Lower leg skin (tissue), 4 donors: Measurements from ENCODE around the gene DNASE1L1. TPM values are rescaled to one million over a fixed set of nuclear protein-coding genes. Genes with fewer than 3 reads are reported as not detected.

Source experiments
- DNase-seq, 2 donors: peaks; one replicate each; pipeline ENCODE4 v3.0.0-alpha.2; 2019; ENCODE audit warnings: low spot score in 2 of 2
- H3K4me3 ChIP-seq: fragments of 200-600 bp; sonication (generic); 2 replicates; pipeline ENCODE4 v1.5.1; 2017; ENCODE audit warnings: mild to moderate bottlenecking, low read depth; ENCODE audit not compliant: poor library complexity, severe bottlenecking
- CTCF ChIP-seq, 3 donors: fragments of 450-650 bp; IDR thresholded peaks; one replicate each; pipeline ENCODE4 v1.5.1; 2016; ENCODE audit warnings: antibody characterized with exemption in 3 of 3, mild to moderate bottlenecking in 3 of 3, moderate library complexity in 2 of 3
- POLR2A ChIP-seq, 2 donors: fragments of 450-650 bp; IDR thresholded peaks; one replicate each; pipeline ENCODE4 v1.6.1; 2016 to 2017; ENCODE audit warnings: antibody characterized with exemption in 2 of 2, mild to moderate bottlenecking in 1 of 2, moderate library complexity in 1 of 2
- WGBS, 2 donors: methylation state at CpG; one replicate each; pipeline ENCODE4 v1.1.5; 2018; 5-methylcytosine and 5-hydroxymethylcytosine counted together
- intact Hi-C: fragments of 100-400 bp; cut with DNase I; formaldehyde crosslinking; loops from one replicate; pipeline ENCODE4 v1.15.0; 2023; ENCODE audit warnings: low total_unique reads
- total RNA-seq, 4 donors: library from RNA; depleted of rRNA; stranded (reverse); fragments of >200 nt; gene quantifications; one replicate each; pipeline ENCODE4 v1.1.0, GENCODE V29; 2016

The DNASE1L1 gene
- total RNA-seq, 4 donors from 2014 or later: 10.5 to 28.5 (median 16.9) TPM

- intact Hi-C loops: no loop called here
- no peak for DNase-seq
- TF ChIP-seq CTCF (IDR thresholded peaks at IDR 0.05) (no peak), POLR2A (IDR thresholded peaks at IDR 0.05) (no peak)
- 87 to 90% methylated on average over 10 to 28 of the region's 32 CpGs for whole genome bisulfite sequencing, 2 donors
- H3K4me3 ChIP-seq: no peak overlapping the region
Observed at GRCh38 chrX:154365997-154366665, 42.9 kb downstream of the DNASE1L1 start.

GRCh38 chrX:154365052-154365600 is 43.9 kb downstream of the DNASE1L1 start:
- TF ChIP-seq CTCF (IDR thresholded peaks at IDR 0.05) (no peak), POLR2A (IDR thresholded peaks at IDR 0.05) (no peak)
- intact Hi-C loops: no loop called here
- DNase-seq: no peak
- no peak overlapping the region for H3K4me3 ChIP-seq
- WGBS, 2 donors: 73 to 84% methylated on average over 10 to 20 of the region's 20 CpGs

GRCh38 chrX:154363706-154364439 is 45.2 kb downstream of the DNASE1L1 start:
- H3K4me3 ChIP-seq: no peak overlapping the region

GRCh38 chrX:154362085-154362742 is 46.8 kb downstream of the DNASE1L1 start:
- intact Hi-C loops: no loop called here
- WGBS, 2 donors: 90 to 91% methylated on average over 8 to 27 of the region's 30 CpGs
- no peak overlapping the region for H3K4me3 ChIP-seq
- no peak for TF ChIP-seq POLR2A (IDR thresholded peaks at IDR 0.05)
- TF ChIP-seq CTCF (IDR thresholded peaks at IDR 0.05): no peak
- no peak for DNase-seq

More at GRCh38 chrX:154363706-154364439, 45.2 kb downstream of the DNASE1L1 start:
- intact Hi-C loops: no loop called here
- WGBS, 2 donors: 85 to 90% methylated on average over 13 to 20 of the region's 20 CpGs
- no peak for DNase-seq
- TF ChIP-seq CTCF (IDR thresholded peaks at IDR 0.05): no peak
- TF ChIP-seq POLR2A (IDR thresholded peaks at IDR 0.05): no peak

GRCh38 chrX:154360155-154360713 is 48.8 kb downstream of the DNASE1L1 start:
- no peak for TF ChIP-seq CTCF (IDR thresholded peaks at IDR 0.05)
- TF ChIP-seq POLR2A (IDR thresholded peaks at IDR 0.05): no peak
- intact Hi-C loops: no loop called here
- WGBS, 2 donors: 84 to 90% methylated on average over 12 to 31 of the region's 34 CpGs
- H3K4me3 ChIP-seq: no peak overlapping the region
- no peak for DNase-seq
